MG63 (cell line): ENCODE measurements around the gene LBHD2. TPM values are rescaled to one million over a fixed set of nuclear protein-coding genes. Genes with fewer than 3 reads are reported as not detected.

Experiments used
- DNase-seq: peaks from one replicate; pipeline ENCODE4 v3.0.0-alpha.2; 2020
- H3K27me3 ChIP-seq: fragments of 250-450 bp; sonication (Bioruptor Pico); 2 replicates; pipeline ENCODE4 v1.5.1; 2020; ENCODE audit warnings: mild to moderate bottlenecking, moderate library complexity
- H3K36me3 ChIP-seq: fragments of 250-450 bp; sonication (Bioruptor Pico); 2 replicates; pipeline ENCODE4 v1.5.1; 2020; ENCODE audit warnings: mild to moderate bottlenecking, moderate library complexity
- H3K4me3 ChIP-seq: fragments of 250-450 bp; sonication (Bioruptor Pico); 2 replicates; pipeline ENCODE4 v1.5.1; 2020; ENCODE audit warnings: mild to moderate bottlenecking, moderate library complexity
- H3K9me3 ChIP-seq: fragments of 250-450 bp; sonication (Bioruptor Pico); 2 replicates; pipeline ENCODE4 v1.5.1; 2020; ENCODE audit warnings: mild to moderate bottlenecking, moderate library complexity
- total RNA-seq: library from RNA; depleted of rRNA; stranded (reverse); fragments of >200 nt; shearing (Covaris generic); gene quantifications from 2 replicates; pipeline ENCODE4 v1.2.3, GENCODE V29; 2014; ENCODE audit warnings: low replicate concordance

LBHD2 gene
- total RNA-seq, 1 experiment from 2014 or later, result not detected

DNA sequence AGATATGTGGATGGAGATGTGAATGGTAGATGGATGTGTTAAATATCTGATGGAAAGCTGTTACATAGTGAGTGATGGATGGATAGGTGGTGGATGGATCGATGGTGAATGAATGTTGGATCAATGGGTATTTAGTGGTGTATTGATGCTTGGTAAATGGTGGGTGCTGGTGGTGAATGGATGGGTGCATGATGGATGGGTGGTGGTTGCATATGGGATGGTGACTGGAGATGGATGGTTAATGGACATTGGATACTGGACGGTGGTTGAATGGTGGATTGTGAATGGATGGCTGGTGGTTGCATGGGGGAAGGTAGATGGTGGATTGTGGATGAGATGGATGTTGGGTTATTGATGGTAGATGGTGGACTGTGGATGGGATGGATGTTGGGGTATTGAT is 2.1 kb upstream of the LBHD2 start:
- Histone ChIP-seq H3K36me3 (no peaks in the 10 kb centered on the region), H3K9me3 (no peaks in the 10 kb centered on the region), H3K27me3 (no peaks in the 10 kb centered on the region), H3K4me3 (no peak overlapping the region)
- DNase-seq, result no peak

DNA sequence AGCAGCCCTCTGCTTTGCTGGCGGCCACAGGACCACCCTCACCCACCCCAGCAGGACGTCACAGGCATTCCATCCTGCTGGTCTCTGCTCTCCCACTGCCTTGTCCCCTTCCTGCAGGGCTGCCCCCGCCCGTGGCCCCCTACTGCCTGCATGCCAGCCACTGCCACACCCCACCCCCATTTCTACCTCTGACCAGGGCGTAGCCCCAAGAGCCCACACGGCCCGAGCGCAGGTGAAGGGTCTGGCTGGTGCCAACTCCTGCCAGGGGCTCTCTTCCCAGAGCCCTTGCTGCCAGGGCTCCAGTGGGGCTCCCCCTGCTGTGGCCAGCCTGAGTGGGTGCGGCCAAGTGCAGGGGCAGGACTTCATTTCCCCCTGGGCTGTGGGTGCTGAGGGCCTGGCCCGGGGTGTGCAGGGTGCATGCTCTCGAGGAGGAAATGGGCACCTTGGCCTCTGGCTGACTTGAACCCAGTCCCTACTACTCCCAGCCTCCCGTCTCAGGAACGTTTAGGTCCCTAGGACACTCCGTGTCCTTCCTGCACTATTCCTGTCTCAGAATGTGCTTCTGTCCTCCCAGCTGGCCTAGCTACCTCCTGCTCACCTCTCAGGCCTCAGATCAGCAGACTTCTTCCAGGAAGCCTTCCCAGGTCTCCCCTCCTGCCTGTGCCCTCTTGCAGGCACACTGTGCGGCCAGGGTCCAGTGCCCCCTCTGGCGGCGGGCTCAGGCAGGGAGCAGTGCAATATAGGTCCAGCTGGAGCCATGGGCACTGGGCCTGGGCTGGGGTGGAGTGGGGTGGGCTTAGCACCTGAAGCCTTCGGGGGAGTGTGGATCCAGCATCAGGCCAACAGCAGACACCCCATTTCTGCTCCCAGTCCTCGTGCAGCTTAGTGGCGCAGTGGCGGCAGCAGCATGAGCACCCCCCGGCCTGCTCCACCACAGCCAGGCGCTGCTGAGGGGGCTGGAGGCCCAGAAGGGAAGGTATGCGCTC is 1.4 kb downstream of the LBHD2 start:
- H3K4me3 ChIP-seq, result no peak overlapping the region
- H3K36me3 ChIP-seq, result no peaks in the 10 kb centered on the region
- H3K9me3 ChIP-seq, result no peaks in the 10 kb centered on the region
- DNase-seq, result no peak
- H3K27me3 ChIP-seq, result no peaks in the 10 kb centered on the region

DNA sequence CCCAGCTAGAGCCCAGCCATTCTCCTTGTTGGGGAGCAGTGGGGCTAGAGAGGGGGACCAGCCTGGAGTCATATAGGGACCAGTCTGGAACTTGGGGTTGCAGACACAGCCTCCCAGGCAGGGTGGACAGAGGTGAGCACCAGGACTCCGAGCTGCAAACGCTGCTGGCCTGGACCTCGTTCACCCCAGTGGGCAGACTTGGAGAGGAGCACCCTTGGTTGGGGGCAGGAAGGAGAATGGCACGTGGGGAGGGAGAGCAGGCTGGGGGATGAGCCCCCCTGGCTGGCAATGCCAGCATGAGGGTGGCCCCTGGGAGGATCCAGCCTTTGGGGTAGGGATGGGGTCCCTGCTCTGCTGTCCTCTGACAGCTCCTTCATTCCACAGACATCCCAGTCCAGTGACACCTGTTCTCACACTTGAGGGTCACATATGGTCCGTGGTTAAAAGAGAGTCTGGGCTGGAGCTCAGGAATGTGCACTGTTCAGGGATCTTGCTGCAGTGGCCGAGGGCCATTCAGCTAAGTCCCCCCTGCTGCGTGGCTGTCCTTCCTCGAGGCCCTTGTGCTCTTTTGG is 2.8 kb downstream of the LBHD2 start:
- no peak for DNase-seq
- H3K4me3 ChIP-seq, result no peak overlapping the region
- no peaks in the 10 kb centered on the region for H3K9me3 ChIP-seq
- H3K36me3 ChIP-seq, result no peaks in the 10 kb centered on the region
- no peaks in the 10 kb centered on the region for H3K27me3 ChIP-seq

DNA sequence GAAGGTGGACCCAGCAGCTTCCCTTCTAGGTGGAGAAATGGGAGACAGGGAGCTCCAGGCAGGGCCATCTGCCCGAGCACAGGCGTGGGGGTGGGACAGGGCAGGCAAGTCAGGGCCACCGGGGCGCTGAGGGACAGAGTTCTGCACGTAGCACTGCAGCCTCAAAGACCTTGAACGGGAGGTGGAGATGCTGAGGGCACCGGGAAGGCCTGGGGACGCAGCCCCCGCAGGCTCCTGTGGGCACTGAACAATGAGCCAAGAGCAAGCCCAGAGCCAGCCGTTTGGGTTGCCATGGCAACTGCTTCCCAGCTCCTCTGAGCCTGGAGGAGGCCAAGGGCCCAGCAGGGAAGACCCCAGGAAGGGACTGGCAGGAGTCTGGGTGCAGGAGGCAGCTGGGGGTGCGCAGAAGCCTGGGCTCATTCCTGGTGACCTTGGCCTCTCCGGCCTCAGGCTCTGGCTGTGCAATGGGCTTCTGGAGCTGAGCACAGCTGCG is 3.4 kb downstream of the LBHD2 start:
- Histone ChIP-seq H3K4me3 (no peak overlapping the region), H3K27me3 (no peaks in the 10 kb centered on the region), H3K9me3 (no peaks in the 10 kb centered on the region), H3K36me3 (no peaks in the 10 kb centered on the region)
- DNase-seq, result no peak

DNA sequence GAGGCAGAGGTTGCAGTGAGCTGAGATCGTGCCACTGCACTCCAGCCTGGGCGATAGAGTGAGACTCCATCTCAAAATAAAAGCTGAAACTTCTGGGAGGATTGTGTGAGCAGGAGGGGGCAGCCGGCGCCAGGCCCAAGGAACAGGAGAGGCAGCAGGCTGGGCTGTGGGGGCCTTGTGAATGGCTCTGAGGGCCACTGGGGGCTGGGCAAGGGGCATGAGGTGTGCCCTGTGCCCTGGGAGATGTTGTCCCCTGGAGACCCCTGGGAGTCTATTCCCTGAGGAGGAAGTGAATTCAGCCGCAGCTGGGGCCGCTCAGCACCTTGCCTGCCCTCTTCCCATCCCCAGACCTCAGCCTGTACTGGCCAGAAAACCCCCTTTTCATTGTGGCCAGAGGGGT is 4.9 kb downstream of the LBHD2 start:
- Histone ChIP-seq H3K36me3 (no peaks in the 10 kb centered on the region), H3K27me3 (no peaks in the 10 kb centered on the region), H3K4me3 (no peak overlapping the region), H3K9me3 (no peaks in the 10 kb centered on the region)
- DNase-seq, result no peak

DNA sequence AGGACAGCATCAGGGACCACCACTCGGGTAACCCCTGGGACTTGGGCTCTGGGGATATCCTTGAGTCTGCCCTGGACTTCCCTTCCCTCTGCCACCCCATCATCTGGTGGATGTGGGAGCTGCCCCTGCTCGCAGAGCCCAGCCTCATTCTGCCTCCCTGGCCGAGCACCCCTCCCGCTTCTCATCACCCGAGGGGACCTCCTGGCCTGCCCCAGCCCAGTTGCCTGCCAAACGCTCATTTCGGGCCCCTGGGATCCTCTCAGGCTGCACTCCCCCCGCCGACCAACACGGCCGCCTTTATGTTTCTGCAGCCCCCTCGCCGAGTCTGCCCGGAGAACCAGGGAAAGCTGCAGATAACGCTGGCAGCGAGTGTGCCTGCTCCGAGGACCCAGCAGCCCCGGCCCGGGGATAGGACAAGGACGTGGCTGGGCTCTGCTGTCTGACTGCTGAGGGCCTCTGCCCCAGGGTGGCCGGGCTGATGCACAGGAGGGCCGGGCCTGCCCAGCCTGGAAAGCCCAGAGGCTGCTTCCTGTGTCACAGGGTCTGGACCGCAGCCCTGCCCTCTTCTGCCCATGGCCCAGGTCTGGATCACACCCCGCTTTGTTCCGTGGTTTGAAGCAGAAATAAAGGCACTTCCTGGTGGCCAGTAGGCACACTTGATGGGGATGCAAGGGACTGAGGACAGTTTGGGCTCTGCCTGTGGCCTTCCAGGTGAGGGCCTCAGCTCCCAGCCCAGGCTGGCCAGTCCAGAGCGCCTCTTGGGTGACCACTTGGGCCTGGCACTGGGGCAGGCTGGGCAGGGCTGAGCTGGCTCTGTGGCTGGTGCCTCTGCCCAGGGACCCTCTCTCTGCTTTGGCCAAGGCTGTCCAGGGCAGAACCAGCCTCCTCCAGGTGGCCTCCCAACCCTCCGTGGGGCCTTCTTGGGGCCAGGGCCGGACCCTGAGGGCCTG is 5.7 kb downstream of the LBHD2 start:
- no peaks in the 10 kb centered on the region for H3K36me3 ChIP-seq
- H3K27me3 ChIP-seq, result no peaks in the 10 kb centered on the region
- no peak for DNase-seq
- H3K9me3 ChIP-seq, result no peaks in the 10 kb centered on the region
- no peak overlapping the region for H3K4me3 ChIP-seq

DNA sequence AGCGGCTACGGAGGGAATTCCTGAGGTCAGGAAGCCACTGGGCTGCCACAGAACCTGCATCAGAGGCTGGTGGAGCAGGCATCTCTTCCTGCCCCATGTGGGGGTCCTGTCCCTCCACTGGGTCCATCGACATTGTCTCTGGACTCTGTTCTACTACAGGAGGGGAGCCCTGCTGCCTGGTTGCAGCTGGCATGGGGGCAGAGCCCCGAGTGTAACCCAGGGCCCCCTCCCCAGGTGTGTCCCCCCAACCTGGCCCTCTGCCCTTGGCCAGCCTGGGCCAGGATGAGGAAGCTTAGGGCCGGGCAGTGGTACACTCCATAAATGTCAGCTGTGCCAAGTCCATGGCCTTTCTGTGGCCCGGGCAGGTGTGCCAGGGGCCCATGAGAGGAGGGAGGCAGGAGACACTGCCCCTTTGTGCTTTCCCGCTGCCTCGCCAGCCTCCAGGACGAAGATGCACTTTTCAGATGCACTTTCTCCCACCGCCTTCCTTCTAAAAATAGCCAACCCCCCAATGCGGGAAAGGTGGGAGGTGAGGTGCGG is 6.5 kb downstream of the LBHD2 start:
- Histone ChIP-seq H3K36me3 (no peaks in the 10 kb centered on the region), H3K4me3 (no peak overlapping the region), H3K27me3 (no peaks in the 10 kb centered on the region), H3K9me3 (no peaks in the 10 kb centered on the region)
- DNase-seq, result no peak

DNA sequence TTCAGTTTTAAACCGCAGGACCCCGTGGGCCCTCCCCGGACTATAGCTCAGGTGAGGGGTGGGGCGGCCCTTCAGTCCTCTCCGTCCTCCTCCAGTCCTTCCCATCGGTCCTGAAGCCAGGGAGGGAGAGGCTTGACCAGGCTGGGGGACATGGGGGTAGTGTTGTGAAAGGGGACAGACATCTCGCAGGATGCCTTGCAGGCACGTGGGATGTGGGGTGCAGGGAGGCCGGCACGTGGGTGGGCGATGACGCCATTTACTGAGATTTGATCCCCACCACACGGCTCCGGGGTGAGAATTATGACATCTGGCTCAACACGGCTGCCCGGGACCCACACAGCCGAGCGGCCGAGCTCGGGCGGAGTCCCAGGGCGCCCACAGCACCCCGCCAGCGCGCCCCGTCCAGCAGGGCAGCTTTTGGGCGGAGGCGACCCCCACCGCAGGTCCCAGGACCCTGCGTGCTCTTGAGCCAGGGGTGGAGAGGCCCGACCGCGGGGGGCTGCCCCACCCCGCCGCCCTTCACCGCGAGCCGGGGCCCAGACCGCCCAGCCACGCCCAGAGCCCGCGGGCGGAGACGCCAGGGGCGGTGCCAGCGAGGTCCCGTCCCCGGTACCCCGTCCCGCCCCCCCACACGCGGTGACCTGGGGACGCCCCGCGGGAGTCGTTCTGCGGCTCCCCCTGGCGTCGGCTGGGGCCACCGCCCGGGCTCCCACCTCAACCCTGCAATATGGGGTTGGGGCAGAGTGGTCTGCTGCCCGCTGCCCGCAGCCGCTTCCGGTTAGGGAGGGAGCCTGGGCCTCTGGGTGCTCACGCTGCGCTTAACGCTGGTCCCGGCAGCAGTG is 7.3 kb downstream of the LBHD2 start:
- H3K4me3 ChIP-seq, result no peak overlapping the region
- no peaks in the 10 kb centered on the region for H3K27me3 ChIP-seq
- DNase-seq, result no peak
- H3K36me3 ChIP-seq, result no peaks in the 10 kb centered on the region
- H3K9me3 ChIP-seq, result no peaks in the 10 kb centered on the region

DNA sequence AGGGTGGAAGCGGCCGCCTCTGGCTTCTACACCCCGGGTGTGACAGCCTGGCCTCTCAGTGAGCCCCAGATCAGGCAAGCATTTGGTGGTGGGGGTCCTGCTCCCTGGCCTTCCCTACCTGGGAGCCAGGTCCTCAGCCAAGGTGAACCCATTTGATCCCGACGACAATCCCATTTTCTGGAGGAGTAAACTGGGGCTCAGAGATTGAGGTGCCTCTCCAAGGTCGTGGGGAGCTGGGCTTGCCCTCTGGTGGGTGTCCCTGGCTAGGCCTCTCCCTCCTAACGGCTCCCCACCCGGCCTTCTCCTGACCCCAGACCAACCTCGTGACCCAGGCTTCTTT is 7.8 kb downstream of the LBHD2 start:
- DNase-seq, result no peak
- H3K9me3 ChIP-seq, result no peaks in the 10 kb centered on the region
- H3K27me3 ChIP-seq, result no peaks in the 10 kb centered on the region
- no peaks in the 10 kb centered on the region for H3K36me3 ChIP-seq
- H3K4me3 ChIP-seq, result no peak overlapping the region

DNA sequence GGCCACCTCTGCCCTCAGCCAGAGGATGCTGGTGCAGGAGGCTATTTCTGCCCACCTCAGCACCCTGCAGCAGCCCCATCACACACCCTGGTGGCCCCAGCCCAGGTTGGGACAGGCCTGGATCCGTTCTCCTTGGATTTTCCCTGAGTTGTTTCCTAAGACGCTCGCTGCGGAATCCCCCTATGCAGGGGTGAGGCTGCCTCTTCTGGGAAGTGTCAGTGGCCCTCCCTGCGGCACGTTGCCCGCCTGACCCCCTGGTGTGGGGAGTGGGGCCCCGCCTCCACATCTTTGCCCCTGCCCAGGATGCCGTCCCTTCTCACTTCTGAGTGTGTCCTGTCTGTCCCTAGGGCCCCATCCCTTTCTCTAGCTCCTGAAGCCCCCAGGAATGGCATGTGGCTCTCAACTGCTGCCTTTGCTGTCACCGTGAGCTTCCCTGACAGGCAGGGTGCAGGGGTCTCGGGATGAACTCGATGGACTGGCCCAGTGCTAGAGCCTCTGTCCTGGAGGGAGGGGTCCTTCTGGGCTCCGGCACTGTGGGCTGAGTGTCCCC is 9.9 kb downstream of the LBHD2 start:
- no peak overlapping the region for H3K4me3 ChIP-seq
- no peaks in the 10 kb centered on the region for H3K36me3 ChIP-seq
- H3K27me3 ChIP-seq, result no peaks in the 10 kb centered on the region
- no peaks in the 10 kb centered on the region for H3K9me3 ChIP-seq
- DNase-seq, result no peak

DNA sequence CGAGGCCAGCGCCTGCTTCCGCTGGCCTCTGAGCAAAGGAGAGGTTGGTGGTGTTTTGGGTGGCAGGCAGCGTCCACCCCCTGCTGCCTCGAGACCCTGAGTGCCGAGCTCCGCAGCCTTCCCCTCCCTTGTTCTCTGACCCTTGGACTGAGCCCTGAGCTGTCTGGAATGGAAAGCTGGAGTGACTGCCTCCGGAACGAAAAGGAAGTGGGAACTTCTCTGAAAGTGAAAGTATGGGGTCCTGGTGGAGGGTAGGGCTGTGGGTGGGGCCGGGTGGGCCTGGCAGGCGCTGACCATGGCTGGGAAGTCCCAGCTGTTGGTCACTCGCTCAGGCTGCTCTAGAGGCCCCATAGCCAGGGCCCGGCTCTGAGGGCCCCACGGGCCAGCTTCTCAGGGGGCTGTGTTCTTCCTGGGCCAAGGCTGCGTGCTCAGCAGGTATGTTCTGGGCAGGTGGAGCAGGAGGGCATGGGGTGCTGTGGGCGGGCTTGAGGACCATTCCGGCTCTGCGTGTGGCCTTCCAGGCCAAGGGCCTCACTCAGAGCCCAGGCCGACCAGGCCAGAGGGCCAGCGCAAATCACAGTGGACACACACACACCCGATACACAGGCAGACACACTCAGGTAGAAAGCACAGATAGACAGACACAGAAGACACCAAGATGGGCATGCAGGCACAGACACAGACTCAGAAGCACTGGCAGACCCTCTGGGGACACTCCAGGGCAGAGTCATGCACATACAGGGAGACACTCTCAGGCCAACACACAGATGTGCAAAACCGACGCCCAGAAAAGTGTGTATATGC is 10.6 kb downstream of the LBHD2 start, which contains the start of gene EXOC3L4:
TSS of gene EXOC3L4 (plus strand) at position 320 of the 804 bp plus-strand sequence. CDS start 5,495 bp downstream, outside the sequence.
- no peaks in the 10 kb centered on the region for H3K36me3 ChIP-seq
- no peak within 1 kb of the TSS for H3K4me3 ChIP-seq
- DNase-seq, result no peak
- H3K9me3 ChIP-seq, result no peaks in the 10 kb centered on the region
- H3K27me3 ChIP-seq, result no peaks in the 10 kb centered on the region

DNA sequence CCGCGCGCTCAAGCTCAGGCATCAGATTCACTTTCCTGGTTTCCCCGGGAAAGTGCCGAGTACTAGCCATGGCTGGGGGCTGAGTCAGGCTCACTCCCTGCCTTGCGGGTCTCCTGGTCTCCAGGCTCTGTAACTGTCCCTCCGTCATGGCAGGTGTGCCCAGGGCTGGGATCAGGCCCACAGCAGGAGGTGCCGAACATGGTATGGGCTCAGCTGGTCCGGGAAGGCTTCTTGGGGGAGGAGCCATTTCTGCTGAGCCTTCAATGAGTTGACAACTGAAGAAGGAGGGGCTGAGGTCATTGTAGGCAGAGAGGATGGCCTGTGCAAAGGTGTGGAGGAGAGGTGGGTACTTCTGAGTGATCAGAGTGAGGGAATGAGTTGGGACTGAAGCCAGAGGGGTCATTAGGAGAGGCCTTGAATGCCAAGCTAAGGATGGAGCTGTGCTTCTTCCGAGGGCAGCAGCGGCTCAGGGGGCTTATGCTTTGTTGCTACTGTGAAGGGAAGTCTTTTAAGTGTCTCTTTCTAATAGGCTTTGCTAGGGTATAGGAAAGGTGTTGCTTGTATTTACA is 11.3 kb downstream of the LBHD2 start:
- no peaks in the 10 kb centered on the region for H3K9me3 ChIP-seq
- H3K27me3 ChIP-seq, result no peaks in the 10 kb centered on the region
- H3K4me3 ChIP-seq, result no peak overlapping the region
- no peak for DNase-seq
- no peaks in the 10 kb centered on the region for H3K36me3 ChIP-seq

DNA sequence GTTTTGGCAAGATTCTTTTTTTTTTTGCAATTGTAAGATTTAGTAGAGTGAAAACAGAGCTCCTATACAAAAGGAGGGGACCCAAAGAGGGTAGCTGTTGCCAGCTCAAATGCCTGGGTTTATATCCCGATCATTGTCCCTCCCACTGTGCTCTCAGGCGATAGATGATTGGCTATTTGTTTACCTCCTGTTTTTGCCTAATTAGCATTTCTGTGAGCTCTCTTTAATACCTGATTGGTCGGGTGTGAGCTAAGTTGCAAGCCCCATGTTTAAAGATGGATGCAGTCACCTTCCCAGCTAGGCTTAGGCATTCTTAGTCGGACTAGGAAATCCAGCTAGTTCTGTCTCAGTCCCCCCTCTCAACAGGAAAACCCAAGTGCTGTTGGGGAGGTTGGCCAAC is 12.4 kb downstream of the LBHD2 start:
- Histone ChIP-seq H3K27me3 (no peaks in the 10 kb centered on the region), H3K9me3 (no peaks in the 10 kb centered on the region), H3K4me3 (no peak overlapping the region), H3K36me3 (no peaks in the 10 kb centered on the region)
- DNase-seq, result no peak

DNA sequence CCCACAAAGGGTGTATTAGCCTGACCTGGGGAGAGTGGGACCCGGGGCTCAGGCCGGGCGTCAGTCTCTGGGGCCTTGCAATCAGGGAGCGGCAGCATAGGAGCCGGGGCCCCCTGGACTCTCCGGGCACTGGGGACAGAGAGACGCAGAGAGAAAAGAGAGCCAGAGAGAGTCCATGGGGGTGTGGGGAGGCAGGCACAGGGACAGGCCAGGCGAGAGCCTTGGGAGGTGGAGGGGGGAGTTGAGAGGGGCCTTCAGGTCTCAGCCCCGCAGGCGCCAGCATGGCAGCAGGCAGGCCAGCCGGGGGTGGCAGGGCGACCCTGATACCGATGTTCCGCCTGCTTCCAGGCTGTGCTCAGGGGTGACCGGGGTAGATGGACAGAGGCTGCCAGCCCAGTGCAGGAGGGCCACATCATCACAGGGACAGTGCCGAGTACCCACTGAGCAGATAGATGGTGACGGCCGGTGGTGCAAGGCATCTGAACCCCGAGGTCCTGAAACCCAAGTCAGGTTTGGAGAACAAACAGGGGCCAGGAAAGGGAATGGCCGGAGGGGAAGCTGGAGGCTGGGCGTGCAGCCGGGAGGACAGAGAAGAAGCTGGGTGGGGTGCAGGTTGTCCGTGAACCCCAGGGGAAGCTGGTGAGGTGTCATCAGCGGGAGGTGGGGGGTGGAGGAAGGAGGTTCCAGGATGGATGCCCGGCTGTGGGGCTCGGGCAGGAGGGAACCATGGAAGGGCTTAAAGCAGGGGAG is 13.4 kb downstream of the LBHD2 start:
- no peak overlapping the region for H3K4me3 ChIP-seq
- no peaks in the 10 kb centered on the region for H3K9me3 ChIP-seq
- DNase-seq, result no peak
- H3K36me3 ChIP-seq, result no peaks in the 10 kb centered on the region
- no peaks in the 10 kb centered on the region for H3K27me3 ChIP-seq
